PC-3 (cell line): ENCODE data around the gene APOM.

Experiments used
- EZH2 ChIP-seq: fragments of 300-600 bp; sonication (generic); IDR thresholded peaks from one replicate; pipeline ENCODE4 v1.6.1; 2017; ENCODE audit warnings: antibody characterized with exemption, mild to moderate bottlenecking, low read length; ENCODE audit not compliant: unreplicated experiment
- EZH2phosphoT487 ChIP-seq: fragments of 300-600 bp; sonication (generic); IDR thresholded peaks from 2 replicates; pipeline ENCODE4 v1.6.1; 2018; ENCODE audit warnings: mild to moderate bottlenecking, antibody characterized with exemption, low read length, borderline replicate concordance
- TF ChIP-seq, protein P1 (sequence below): fragments of 300-600 bp; sonication (generic); conservative IDR thresholded peaks from 2 replicates; pipeline ENCODE4 v1.5.1; 2017; ENCODE audit warnings: antibody characterized with exemption, low read depth, mild to moderate bottlenecking, low read length

DNA sequence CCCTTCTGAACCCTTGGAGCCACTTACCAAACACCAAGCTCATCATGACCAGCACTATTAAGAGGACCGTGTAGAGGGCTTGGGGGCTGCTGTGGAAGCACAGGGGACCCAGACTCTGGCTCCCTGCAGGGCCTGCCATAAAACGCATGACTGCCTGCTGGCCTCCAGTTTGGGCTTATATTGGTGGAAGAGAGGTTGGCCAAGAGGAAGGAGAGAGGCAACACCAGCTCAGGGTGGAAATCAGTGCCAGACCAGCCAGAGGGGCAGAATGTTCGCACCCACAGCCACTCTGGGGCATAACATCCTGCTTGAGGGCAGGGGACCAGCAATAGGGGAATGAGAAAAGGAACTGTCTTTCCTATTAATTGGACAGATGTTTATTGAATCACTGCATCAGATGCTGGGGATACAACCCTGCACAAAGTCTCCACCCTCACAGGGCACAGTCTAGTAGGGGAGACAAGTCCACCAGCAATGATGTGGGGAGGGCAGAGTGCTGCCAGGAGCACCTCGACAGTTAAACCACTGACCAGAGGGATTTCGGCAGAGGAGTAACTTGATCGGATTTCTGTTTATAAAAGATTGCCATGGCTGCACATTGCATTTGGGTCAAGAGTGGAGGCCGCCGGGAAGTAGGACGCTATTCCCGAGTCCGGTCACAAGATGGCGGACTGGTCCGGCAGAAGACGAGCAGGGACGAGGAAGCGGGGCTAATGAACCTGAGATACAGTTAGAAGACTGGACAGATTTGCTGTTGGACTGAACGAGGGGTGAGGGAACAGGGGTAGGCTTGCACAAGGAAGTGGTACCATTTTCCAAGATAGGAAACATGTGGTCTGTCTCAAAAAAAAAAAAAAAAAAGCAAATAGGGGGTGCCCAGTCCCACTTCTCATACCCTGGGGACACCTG, 24.8 kb downstream of the APOM start, which contains the start of gene LY6G5C:
- TF ChIP-seq, protein P1, sequence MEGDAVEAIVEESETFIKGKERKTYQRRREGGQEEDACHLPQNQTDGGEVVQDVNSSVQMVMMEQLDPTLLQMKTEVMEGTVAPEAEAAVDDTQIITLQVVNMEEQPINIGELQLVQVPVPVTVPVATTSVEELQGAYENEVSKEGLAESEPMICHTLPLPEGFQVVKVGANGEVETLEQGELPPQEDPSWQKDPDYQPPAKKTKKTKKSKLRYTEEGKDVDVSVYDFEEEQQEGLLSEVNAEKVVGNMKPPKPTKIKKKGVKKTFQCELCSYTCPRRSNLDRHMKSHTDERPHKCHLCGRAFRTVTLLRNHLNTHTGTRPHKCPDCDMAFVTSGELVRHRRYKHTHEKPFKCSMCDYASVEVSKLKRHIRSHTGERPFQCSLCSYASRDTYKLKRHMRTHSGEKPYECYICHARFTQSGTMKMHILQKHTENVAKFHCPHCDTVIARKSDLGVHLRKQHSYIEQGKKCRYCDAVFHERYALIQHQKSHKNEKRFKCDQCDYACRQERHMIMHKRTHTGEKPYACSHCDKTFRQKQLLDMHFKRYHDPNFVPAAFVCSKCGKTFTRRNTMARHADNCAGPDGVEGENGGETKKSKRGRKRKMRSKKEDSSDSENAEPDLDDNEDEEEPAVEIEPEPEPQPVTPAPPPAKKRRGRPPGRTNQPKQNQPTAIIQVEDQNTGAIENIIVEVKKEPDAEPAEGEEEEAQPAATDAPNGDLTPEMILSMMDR, result peak; percentile 61
- TF ChIP-seq EZH2 (no peak), EZH2phosphoT487 (no peak)
